Activated CD4-positive, alpha-beta T cell treated with anti-CD3 and anti-CD28 coated beads, Interleukin-2, amount 50 U/mL, for 1 hour (primary cell): ENCODE results near the gene RAB40AL.
"Not testable (repeated sequence)": the region's sequence is repeated elsewhere in the genome, so short reads cannot be mapped to it uniquely, and the experiment has no call there.

Experiments
- DNase-seq: peaks from one replicate; pipeline ENCODE4 v3.0.0-alpha.2; 2020

The RAB40AL gene, protein sequence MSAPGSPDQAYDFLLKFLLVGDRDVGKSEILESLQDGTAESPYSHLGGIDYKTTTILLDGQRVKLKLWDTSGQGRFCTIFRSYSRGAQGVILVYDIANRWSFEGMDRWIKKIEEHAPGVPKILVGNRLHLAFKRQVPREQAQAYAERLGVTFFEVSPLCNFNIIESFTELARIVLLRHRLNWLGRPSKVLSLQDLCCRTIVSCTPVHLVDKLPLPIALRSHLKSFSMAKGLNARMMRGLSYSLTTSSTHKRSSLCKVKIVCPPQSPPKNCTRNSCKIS

DNA sequence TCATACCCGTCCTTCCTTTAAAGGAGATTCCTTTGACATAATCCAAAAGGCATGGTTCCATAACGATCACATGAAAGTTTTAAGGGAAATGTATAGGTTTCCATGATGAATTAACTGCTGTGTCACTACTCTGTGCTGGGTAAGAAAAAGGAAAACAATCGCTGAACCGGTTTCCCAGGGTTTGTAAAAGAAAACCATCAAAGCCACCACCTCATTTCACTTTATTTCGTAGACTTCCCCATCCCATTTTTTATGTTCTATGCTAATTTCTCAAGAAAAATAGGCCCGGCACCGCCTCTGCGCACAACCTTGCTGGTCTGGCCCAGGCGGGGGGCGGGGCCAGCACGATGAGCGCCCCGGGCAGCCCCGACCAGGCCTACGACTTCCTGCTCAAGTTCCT is at the start of gene RAB40AL:
Gene RAB40AL, plus strand, starts transcription at position 301 of the 400 bp plus-strand sequence. Its CDS starts 47 bp downstream, at position 348.
- not testable (repeated sequence) for DNase-seq

DNA sequence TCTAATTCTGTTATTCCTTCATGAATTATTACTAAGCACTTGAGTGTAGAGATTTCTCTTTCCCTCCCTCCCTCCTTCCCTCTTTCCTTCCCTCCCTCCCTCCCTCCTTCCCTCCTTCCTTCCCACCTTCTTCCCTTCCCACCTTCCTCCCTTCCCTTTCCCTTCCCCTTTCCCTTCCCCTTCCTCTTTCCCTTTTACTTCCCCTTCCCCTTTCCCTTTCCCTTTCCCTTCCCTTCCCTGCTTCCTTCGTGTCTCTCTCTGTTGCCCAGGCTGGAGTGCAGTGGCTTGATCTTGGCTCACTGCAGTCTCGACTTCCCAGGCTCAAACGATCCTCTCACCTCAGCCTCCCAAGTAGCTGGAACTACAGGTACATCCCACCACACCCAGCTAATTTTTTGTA is 49.4 kb upstream of the RAB40AL start:
- DNase-seq = no peak

DNA sequence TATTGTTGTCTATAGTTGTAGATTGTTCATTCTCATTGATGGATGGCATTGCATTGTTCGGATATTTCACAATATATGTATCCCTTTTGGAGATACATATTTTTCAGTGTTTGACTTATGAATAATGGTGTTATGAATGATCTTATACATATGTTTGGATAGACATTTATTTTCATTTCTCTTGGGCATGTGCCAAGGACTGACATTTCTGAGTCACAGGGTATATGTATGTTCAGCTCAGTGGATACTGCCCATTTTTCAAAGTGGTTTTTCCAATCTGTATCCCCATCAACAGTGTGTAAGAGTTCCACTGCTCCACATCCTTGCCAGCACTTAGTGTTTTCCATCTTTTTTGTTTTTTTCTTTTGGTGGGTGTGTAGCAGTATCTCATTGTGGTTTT is 45.0 kb upstream of the RAB40AL start:
- DNase-seq = no peak

DNA sequence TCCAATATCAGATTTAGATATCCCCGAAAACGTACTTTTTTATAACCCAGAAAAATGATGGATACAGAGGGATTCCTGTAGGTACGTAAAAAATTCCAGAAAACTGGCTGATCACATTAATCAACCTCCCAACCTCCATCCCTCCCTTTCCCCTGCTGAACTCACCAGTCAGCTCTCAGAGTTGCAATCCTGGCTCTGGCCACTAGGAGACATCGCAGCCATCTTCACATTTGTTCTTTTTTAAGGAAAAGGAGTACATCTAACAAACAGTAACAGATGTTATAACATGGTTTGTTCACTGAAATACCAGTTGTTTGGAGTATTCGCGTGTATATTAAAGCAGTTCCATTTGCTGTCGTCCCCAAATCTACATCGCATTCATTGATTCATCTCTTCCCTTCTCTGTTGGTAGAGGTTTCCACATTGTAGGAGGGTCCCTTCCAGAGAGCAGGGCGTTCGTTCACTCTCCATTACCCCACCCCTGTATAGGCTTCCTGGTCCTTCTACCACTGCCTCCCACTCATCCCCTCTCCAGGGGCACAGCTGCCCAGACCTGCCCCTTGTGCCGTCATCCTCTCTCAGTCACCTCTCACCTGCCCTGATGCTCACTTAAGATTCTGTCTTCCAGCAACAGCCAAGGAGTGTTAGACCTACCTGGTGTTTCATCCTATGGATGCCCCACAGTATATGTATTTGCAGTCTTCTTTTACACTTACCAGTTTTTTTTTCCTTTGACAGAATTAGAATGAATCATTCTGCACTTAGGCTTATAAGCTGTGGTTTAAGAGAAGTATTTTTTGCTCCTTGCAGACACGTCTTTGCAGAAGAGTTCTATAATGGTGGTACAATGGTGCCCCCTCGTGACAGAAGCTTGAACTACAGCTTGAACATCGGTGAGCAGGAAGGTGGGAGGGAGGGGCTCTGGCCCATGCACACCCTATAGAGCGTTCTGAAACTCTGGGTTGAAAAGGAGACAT is 36.8 kb upstream of the RAB40AL start:
- peak; percentile 68 for DNase-seq

DNA sequence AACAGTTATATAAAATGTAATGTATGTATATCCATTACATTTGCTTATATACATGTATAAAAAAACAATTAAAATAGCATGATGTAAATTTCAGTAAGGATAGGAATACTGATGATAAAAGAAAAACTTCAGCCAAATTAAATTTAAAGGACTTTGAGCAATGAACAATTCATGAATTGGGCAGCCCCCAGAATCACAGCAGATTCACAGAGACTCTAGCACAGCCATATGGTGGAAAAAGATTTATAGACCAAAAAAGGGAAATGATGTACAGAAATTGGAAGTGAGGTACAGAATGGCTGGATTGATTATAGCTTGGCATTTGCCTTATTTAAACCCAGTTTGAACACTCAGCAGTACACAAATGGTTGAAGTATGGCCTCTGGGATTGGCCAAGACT is 34.7 kb upstream of the RAB40AL start:
- no peak for DNase-seq

DNA sequence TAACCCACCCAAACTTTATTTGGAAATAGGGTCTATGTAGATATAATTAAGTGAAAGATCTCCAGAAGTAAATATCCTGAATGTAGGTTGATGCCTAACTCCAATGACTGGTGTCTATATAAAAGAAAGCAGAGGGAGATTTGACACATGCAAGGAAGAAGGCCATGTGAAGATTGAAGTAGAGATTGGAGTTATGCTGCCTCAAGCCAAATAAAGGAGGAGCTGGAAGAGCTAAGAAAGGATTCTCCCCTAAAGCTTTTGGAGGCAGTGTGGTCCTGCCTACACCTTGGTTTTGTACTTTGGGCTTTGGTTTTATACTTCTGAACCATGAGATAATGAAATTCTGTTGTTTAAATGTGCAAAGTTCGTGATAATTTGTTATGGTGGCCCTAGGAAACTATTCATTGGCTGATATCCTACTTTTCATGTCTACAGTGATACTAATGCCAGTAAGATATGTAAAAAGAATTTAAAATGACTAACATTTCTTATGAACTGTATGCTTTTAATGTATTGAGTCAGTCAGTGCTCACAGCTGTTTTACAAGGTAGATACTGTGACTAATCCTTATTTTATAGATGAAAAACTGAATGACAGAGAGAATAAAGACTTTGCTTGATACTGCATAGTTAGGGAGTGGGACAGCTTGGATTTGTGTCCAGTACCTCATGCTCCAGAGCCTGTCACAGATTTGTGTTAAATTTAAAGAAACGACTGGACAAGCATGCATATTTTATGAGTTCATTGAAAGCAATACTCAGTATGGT is 5.9 kb upstream of the RAB40AL start:
- no peak for DNase-seq

DNA sequence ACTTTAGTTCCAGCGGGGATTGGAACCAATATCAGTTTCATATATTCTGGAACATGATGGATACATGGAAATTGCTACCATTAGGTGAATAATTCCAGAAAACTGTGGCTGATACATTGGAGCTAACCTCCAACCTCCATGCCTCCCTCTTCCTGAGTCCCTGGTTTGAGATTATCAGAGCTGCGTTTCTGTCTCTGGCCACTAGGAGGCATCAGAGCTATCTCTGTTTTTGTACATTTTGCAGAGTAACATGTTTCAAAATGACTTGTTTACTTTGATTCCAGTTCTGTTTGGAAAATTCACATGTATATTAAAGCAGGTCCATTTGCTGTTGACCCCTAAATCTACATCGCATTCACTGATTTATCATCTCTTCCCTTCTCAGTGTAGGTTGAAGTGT is 2.4 kb upstream of the RAB40AL start:
- peak; percentile 12 for DNase-seq

DNA sequence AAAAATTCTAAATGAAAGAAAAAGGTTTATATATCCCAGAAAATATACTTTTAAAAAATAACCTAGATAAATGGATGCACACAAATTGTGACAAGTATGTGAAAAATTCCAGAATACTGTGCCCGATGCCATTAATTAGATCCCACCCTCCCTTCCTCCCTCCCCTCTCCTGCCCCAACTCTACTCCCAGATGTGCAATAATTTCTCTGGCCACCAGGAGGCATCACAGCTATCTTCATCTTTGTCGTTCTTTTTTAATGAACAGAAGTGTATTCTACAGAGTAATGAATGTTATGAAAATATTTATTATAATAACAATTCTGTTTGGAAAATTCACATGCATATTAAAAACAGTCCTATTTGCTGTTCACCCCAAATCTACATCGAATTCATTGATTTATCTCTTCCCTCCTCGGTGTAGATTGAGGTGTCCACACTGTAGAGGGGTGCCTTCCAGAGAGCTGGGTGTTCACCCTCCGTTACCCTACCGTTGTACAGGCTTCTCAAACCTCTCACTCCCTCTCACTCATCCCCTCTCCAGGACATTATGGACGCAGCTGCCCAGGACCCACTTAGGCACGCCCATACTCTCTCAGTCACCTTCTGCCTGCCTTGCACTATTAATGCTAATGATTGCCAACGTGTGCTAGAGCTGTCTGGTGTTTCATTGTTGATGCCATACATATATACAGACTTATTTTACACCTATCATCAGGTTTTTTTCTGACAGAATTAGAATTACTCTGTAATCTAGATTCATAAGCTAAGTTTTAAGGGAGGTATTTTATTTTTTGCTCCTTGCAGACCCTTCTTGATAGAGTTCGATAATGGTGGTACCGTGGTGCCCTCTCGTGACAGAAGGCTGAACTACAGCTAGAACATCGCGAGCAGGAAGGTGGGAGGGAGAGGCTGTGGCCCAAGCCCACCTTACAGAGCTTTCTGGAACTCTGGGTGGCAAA is 14.1 kb downstream of the RAB40AL start:
- DNase-seq = peak; percentile 54

DNA sequence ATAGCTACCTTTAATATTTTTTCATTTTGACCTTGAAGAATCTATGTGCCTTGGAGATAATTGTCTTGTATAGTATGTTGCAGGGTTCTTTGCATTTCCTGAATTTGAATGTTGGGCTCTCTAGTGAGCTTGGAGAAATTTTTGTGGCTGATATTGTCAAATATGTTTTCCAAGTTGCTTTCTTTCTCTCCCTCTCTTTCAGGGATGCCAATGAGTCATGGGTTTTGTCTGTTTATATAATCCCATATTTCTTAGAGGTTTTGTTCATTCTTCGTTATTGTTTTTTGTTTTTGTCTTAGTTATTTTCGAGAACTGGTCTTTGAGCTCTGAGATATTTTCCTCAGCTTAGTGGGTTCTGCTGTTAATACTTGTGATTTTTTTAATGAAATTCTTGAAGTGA is 20.7 kb downstream of the RAB40AL start:
- DNase-seq = no peak

DNA sequence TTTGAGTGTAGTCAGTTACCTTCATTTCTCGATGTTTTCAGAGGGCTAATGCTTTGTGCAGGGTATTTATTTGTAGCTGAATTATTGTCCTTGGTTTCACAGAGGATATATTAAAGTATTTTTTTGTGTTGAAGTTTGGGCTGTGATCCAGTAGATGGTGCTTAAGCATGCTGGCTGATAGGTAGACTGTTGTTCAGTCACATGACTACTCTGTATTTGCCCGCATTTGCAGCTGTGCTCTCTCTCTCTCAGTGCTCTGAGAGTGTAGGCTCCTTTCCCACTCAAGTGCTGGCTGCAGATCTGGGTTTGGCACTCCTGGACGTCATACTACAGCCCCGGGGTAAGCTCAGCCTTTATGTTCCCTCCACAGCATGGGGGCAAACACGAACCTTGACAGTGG is 21.7 kb downstream of the RAB40AL start:
- no peak for DNase-seq

DNA sequence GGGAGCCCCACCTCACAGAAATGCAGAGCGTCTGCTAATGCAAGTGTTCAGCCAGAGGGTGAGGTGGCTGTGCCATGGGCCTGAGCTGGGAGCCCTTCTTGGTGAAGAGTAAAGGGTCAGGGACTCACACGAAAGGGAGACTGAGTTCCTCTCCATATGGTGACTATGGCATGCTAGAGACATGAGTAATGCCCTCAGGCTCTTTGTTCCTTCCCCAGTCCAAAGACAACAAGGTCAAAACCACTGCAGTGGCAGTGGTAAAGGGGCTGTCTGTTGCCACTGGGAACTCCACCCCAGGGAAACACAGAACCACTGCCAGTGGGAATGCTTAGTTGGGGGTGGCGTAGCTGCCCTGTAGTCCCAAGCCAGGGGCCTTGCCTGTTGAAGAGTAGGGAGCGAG is 22.4 kb downstream of the RAB40AL start:
- DNase-seq = no peak

DNA sequence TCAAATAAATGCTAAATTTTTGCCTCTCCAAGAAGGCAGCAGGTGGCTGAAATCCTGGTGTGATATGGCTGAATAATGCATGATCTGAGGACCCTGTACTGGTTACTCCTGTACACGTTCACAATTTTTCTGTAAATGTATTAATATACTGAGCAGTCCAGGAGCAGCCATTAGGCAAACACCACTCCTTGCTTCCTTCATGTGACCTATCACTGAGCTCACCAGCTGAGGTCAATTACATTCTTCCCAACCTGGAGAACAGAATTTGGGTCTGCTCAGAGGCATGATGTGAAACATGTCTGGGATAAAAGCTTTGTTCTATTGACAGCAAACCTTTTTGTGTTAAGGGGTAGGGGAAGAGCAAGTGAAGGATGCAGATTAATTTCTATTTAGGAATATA is 26.9 kb downstream of the RAB40AL start:
- no peak for DNase-seq

DNA sequence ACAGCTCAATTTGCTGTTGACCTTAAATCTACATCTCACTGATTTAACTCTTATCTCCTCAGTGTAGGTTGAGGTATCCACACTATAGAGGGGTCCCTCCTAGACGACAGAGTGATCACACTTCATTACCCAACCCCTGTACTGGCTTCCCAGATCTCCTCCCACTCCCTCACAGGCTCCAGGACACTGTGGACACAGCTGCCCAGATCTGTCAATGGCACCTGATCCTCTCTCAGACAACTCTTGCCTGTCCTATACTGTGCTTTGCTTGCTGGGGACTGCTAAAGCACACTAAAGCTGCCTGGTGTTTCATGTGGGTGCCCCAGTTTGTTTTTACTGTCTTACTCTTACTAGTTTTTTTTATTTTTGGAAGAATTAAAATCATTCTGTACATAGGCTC is 27.9 kb downstream of the RAB40AL start:
- DNase-seq = no peak

DNA sequence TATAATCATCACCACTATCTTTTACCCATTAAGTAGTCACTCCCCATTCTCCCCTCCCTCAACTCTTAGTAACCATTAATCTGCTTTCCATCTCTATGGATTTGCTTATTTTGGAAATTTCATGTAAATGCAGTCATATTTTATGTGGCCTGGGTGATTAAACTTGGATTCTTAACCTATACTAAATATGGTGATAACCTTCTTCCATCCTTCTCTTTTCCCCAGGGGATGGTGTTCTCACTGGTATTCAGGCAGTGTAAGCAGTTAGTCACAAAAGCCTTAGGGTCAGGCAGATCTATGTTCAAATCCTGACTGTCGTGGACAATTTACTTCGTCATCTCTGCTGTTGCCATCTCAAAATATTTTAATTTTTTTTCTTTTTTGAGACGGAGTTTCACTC is 29.6 kb downstream of the RAB40AL start:
- no peak for DNase-seq

DNA sequence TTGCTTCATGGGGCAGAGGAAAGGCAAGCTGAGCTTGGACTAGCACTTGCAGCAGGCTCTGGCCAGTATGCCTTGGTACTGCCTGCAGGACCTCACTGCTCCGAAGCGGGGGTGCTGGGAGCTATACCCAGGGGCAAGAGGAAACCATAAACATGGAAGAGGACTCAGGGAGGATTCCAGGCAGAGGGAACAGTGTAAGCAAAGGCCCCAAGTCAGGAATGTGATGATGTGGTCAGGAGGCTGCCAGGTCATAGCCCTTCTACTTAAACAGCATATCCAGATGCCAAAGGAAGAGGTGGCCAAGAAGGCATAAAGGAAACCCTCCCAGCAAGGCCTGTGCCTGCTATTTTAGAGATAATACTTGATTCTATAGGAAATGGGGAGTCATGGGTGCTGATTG is 31.1 kb downstream of the RAB40AL start:
- DNase-seq = no peak

DNA sequence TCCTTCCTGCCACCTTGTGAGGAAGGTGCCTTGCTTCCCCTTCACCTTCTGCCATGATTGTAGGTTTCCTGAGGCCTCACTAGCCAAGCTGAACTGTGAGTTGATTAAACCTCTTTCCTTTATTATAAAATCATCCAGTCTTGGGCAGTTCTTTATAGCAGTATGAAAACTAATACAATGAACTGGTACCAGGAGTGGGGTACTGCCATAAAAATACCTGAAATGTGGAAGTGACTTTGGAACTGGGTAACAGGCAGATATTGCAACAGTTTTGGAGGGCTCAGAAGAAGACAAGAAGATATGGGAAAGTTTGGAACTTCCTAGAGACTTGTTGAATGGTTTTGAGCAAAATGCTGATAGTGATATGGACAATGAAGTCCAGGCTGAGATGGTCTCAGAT is 34.5 kb downstream of the RAB40AL start:
- DNase-seq = not testable (repeated sequence)

DNA sequence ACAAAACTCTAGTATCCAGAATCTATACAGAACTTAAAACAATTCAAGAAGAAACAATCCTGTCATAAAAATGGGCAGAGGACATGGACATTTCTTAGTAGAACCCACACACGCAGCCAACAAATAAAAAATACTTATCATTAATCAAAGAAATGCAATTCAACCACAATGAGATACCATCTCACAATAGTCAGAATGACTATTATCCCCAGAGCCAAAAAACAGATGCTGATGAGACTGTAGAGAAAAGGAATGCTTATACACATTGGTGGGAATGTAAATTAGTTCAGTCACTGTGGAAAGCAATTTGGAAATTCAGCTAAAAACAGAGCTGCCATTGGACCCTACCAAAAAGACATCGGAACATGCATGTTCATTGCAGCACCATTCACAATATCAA is 37.9 kb downstream of the RAB40AL start:
- no peak for DNase-seq

DNA sequence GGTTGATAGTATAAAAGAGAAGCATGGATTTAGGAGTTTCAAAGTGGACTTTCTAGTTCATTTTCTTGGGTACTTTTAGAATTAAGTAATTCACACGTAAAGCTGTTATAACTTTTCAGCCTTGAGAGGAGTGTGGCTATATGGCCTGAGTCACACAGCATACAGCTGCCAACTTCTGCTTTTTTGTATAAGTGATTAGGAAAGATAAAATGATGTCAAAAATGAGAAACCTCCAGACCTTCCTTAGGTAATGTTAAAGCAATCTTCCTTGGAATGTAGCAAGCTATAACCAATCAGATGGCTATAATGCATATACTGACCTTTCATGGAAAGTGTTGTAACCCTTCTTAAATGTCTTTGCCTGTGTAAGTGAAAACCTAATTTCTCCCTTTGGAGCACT is 39.2 kb downstream of the RAB40AL start:
- no peak for DNase-seq

DNA sequence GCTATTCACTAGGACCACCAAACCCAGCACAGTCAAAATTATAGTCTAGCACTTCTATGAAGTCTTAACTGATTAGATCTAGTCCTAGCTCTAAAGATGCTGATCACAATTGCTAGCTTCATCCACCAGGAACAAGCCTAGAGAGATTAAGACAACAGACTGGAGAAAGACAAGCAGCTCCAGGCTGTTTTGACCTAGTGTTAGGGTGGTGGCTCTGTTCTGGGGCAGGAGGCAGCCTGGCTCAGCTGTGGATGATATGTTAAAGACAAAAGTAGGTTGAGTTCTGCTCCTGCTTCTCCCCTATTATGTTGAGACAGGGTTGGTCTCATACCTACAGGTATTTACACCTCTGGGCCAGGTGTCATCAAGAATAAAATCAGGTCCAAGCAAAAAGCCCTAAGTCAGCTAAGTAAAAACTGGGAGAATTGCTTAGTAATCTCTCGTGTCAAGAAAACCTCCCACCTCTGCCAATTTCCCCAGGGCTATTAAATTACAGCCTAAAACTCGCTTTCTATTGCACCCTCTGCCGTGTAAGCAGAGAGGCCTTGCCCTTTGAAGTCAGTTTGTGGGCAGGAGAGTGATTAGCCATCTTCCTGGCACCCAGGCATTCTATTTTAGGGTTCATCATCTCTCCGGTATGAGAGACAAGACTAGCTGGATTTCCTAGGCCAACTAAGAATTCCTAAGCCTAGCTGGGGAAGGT is 39.9 kb downstream of the RAB40AL start:
- DNase-seq = no peak

DNA sequence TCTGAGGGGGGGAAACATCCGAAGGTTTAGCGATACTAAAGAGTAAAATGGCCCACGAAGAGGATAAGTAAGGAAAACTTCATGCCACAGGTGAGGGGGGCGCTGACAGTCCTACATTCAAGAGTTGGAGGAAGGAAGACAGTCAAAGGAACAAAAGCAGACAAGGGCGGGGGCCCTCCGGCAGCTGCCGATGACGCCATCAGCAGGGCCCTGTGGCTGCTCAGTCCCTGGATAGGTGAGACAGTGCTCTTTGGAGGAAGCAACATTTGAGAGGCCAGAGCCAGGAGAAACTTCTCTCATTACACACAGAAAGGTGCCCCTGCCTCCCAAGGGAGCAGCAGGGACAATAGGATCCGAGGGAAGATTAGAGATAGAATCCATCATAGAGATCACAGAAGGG is 41.5 kb downstream of the RAB40AL start:
- no peak for DNase-seq

DNA sequence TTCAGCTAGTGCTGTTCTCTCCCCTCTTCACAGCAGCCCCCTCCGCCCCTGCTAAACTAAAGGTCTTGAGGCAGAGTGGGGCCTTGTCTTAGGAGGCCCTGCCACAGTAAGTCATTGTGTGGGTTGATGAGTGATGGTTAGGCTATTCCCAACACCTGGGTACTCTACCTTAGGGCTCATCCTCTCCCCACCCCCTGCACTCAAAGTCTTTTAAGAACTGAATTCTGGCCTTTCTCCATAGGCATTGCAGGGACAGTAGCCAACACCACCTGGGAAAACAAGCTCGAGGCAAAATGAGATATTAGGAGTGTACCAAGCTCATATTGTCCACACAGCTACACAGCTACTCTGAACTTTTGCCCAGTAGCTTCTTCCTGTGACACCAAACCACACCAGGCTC is 42.5 kb downstream of the RAB40AL start:
- DNase-seq = no peak

DNA sequence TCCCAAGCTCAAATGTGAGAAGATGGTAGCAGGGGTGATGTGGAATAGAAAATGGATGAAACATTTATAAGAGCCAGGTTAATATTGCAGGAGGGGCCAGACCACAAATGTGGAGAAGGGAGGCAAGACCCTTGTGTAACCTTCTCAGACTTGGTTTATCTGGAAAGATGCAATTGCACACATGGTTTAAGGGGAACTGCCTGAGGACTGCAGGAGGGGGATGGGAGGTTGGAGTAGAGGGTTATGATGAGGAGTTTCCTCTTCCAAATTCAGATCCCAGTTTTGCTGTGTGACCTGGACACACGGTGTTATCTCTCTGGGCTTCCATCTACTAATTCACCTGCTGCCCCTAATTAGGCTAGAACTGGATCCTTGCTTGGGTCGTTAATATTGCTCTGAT is 46.1 kb downstream of the RAB40AL start:
- no peak for DNase-seq
